Lower lobe of right lung (tissue), 2 donors: ENCODE results near the gene NR2E3. TPM values are rescaled to one million over a fixed set of nuclear protein-coding genes. Genes with fewer than 3 reads are reported as not detected.
"Not testable (repeated sequence)": the region's sequence is repeated elsewhere in the genome, so short reads cannot be mapped to it uniquely, and the experiment has no call there.

ENCODE experiments used
- ATAC-seq, 2 donors: fragments of 200-7000 bp; cut with Tn5 transposase; one replicate each; pipeline ENCODE4 v1.9.1; 2020 to 2022; ENCODE audit warnings: mild to moderate bottlenecking in 2 of 2, moderate library complexity in 2 of 2
- DNase-seq: peaks from one replicate; pipeline ENCODE4 v3.0.0-alpha.2; 2020
- H3K27ac ChIP-seq: fragments of 200-600 bp; one replicate; pipeline ENCODE4 v1.8.0; 2022
- H3K27me3 ChIP-seq: fragments of 200-600 bp; one replicate; pipeline ENCODE4 v1.8.0; 2022; ENCODE audit warnings: low read depth
- H3K36me3 ChIP-seq: fragments of 200-600 bp; one replicate; pipeline ENCODE4 v1.8.0; 2022; ENCODE audit warnings: mild to moderate bottlenecking
- H3K4me1 ChIP-seq: fragments of 200-600 bp; one replicate; pipeline ENCODE4 v1.8.0; 2022
- H3K4me3 ChIP-seq: fragments of 200-600 bp; one replicate; pipeline ENCODE4 v1.8.0; 2022; ENCODE audit warnings: mild to moderate bottlenecking
- H3K9me3 ChIP-seq: fragments of 200-600 bp; one replicate; pipeline ENCODE4 v1.8.0; 2022
- intact Hi-C: fragments of 100-400 bp; cut with DNase I; formaldehyde crosslinking; loops from one replicate; pipeline ENCODE4 v1.11.0; 2022
- total RNA-seq: library from RNA; stranded (reverse); fragmentation: NEBNext Ultra II Directional; extraction: Animal tissue kit (Norgen Biotek cat#: 25700); gene quantifications from one replicate; pipeline ENCODE4 v1.2.1, GENCODE V29; 2021
- TF ChIP-seq, protein P1 (sequence below): fragments of 200-600 bp; IDR thresholded peaks from one replicate; pipeline ENCODE4 v1.8.0; 2022; ENCODE audit warnings: antibody characterized with exemption, mild to moderate bottlenecking
- donor health status: DM: no; HTN: yes; CAD: no; lungs with severe emphysema.

Gene NR2E3
- total RNA-seq, 1 donor from 2014 or later: not detected

GRCh38 chr15:71830981-71831380 lies 20.6 kb downstream of the NR2E3 start:
- Histone ChIP-seq H3K27me3 (no peaks in the 10 kb centered on the region), H3K27ac (no peak overlapping the region), H3K4me1 (no peaks in the 10 kb centered on the region), H3K36me3 (peaks cover 46% of the 10 kb centered on the region), H3K9me3 (no peaks in the 10 kb centered on the region), H3K4me3 (no peak overlapping the region)
- DNase-seq (no peak), ATAC-seq (no peak)
- TF ChIP-seq, protein P1, sequence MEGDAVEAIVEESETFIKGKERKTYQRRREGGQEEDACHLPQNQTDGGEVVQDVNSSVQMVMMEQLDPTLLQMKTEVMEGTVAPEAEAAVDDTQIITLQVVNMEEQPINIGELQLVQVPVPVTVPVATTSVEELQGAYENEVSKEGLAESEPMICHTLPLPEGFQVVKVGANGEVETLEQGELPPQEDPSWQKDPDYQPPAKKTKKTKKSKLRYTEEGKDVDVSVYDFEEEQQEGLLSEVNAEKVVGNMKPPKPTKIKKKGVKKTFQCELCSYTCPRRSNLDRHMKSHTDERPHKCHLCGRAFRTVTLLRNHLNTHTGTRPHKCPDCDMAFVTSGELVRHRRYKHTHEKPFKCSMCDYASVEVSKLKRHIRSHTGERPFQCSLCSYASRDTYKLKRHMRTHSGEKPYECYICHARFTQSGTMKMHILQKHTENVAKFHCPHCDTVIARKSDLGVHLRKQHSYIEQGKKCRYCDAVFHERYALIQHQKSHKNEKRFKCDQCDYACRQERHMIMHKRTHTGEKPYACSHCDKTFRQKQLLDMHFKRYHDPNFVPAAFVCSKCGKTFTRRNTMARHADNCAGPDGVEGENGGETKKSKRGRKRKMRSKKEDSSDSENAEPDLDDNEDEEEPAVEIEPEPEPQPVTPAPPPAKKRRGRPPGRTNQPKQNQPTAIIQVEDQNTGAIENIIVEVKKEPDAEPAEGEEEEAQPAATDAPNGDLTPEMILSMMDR: no peak
- intact Hi-C loops: no loop called here

- intact Hi-C loops: no loop called here
- TF ChIP-seq, protein P1: no peak
These were observed 31.2 kb downstream of the NR2E3 start for GRCh38 chr15:71841563-71841962.

GRCh38 chr15:71844916-71845315 lies 34.6 kb downstream of the NR2E3 start:
- Histone ChIP-seq H3K36me3 (peaks cover 62% of the 10 kb centered on the region), H3K4me3 (no peak overlapping the region), H3K4me1 (no peaks in the 10 kb centered on the region), H3K27ac (no peak overlapping the region), H3K27me3 (no peaks in the 10 kb centered on the region), H3K9me3 (no peaks in the 10 kb centered on the region)
- ATAC-seq (no peak), DNase-seq (no peak)
- TF ChIP-seq, protein P1: no peak
- intact Hi-C loops: no loop called here

More at GRCh38 chr15:71841563-71841962, 31.2 kb downstream of the NR2E3 start:
- Histone ChIP-seq H3K27me3 (no peaks in the 10 kb centered on the region), H3K9me3 (no peaks in the 10 kb centered on the region), H3K27ac (no peak overlapping the region), H3K4me1 (no peaks in the 10 kb centered on the region), H3K36me3 (peaks cover 31% of the 10 kb centered on the region), H3K4me3 (no peak overlapping the region)
- DNase-seq (no peak), ATAC-seq (no peak)

DNA sequence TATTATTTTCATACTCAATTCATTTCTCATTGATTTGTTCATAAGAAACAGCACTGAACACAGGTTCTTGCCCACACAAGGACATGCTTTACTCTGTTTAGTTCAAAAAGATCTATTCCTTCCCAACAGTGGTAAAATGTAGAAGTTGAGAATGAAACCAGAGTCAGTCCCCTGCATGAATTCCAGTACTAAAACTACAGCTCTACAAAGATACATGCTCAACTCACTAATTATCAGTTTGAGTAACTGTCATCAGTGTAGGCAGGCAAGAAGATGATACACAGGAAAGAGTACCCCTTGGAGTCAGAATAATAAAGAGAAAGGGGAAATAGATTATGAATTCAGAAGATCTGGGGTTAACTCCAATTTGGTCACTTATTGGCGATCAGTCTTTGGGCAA lies 43.2 kb downstream of the NR2E3 start:
- Histone ChIP-seq H3K4me1 (no peaks in the 10 kb centered on the region), H3K36me3 (peaks cover 74% of the 10 kb centered on the region), H3K9me3 (no peaks in the 10 kb centered on the region), H3K27ac (no peak overlapping the region), H3K4me3 (no peak overlapping the region), H3K27me3 (no peaks in the 10 kb centered on the region)
- no peak for DNase-seq
- TF ChIP-seq, protein P1: no peak
- intact Hi-C loops: no loop called here
- no peak for ATAC-seq

DNA sequence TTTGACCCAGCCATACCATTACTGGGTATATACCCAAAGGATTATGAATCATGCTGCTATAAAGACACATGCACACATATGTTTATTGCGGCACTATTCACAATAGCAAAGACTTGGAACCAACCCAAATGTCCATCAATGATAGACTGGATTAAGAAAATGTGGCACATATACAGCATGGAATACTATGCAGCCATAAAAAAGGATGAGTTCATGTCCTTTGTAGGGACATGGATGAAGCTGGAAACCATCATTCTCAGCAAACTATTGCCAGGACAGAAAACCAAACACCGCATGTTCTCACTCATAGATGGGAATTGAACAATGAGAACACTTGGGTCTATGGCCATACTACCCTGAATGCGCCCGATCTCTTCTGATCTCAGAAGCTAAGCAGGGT lies 47.9 kb downstream of the NR2E3 start:
- H3K36me3 ChIP-seq: peaks cover 57% of the 10 kb centered on the region
- H3K27me3 ChIP-seq, H3K4me3 ChIP-seq, DNase-seq, H3K27ac ChIP-seq, ATAC-seq, H3K9me3 ChIP-seq, H3K4me1 ChIP-seq, intact Hi-C loops: not testable (repeated sequence)
